GM18951 (cell line): ENCODE data around the gene SLN.

Experiments
- POLR2A ChIP-seq: IDR thresholded peaks from 4 replicates; pipeline ENCODE4 v1.6.1; 2011; ENCODE audit warnings: mild to moderate bottlenecking; ENCODE audit not compliant: insufficient read length, insufficient read depth; ENCODE audit errors: extremely low read depth
- in situ Hi-C: fragments of 300-500 bp; cut with MboI; formaldehyde crosslinking; loops from one replicate; pipeline ENCODE4 v1.12.0; 2022; ENCODE audit warnings: low sequenced_read_pairs, mixed read lengths, inconsistent platforms; ENCODE audit not compliant: unreplicated experiment

Gene SLN

DNA sequence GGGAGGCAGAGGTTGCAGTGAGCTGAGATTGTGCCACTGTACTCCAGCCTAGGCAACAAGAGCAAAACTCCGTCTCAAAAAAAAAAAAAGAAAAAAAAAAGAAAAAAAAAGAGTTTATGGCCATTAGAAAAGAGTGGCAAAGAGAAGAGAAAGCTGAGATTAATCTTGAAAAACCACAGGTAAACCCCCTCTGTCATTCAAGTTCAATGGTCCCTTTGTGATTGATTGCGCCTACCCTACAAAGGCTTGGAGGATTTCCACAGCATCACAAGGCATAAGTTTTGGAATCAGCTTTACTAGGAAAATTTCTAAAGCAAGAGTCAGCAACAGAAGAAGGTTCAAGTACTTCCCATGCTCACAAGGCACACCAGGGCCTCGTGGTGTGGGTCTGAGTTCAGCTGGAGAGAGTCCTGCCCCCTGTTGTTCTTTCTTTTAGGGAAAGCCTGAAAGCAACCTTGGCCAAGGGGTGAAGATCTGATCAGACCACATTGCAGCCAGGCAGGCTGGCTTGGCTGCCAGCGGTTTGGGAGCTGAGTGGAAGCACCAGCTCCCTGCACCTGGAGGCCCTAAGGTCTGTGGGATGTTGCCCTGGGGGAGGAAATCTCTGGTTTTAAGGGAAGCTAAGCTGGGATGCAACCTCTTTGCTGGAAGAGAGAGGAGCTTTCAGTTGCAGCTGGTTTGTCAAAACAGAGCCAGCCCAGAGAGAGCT lies 41.8 kb downstream of the SLN start:
- no peak for TF ChIP-seq POLR2A
- in situ Hi-C loops: no loop called here

DNA sequence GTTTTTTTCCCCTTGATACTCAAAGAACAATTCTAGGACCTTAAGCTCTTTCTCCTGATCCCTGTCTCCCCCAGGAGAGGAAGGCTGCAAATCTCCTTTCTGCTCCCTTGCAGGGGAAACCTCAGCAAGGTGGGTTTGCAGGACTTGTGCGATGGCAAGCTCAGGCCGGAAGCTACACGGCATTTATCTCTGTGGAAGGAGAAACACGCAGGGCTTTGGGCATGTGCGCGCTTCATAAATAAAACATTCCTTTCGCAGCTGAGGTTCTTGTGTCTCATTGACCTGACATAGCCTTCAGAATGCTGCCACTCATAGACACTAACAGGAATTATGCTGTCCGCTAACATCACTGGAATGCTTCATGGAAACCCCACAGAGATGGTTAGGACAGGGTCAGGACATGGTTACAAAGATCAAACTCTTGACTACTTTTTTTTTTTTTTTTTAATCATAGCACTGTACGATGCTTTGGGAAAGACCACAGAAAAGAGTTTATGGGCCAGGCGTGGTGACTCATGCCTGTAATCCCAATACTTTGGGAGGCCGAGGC lies 42.6 kb downstream of the SLN start:
- in situ Hi-C loops: no loop called here
- no peak for TF ChIP-seq POLR2A

DNA sequence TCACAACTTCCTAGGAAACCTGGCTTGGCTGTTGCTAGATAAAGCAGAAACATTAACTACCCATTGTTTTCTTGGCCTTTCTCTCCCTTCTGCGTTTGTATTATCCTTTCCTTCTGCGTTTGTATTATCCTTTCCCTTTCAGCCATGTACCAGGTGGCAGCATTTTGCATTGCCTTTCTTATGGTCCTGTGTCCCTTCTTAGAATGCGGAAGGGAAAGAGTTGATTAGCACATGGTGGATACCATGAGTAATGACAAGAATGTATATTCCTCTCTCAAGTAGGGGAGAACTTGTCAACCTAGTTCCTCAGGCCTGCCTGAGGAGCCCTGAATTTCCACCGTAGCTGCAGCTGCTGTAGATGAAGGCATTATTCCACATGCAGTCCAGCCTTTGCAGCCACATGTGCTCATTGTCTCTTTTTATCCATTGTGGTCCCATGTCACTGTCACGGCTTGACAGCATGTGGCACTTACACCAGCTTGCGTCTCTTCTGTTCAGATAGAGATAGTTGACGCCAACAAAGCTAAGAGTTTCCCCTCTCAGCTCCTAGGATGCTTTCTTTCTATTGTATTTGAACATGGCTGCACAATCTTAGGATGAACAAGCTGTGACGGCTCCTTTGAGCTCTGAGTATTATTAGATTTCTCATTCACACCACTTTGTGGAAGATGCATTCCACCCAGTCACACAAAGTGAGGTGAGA lies 44.8 kb downstream of the SLN start:
- TF ChIP-seq POLR2A: no peak
- in situ Hi-C loops: no loop called here

DNA sequence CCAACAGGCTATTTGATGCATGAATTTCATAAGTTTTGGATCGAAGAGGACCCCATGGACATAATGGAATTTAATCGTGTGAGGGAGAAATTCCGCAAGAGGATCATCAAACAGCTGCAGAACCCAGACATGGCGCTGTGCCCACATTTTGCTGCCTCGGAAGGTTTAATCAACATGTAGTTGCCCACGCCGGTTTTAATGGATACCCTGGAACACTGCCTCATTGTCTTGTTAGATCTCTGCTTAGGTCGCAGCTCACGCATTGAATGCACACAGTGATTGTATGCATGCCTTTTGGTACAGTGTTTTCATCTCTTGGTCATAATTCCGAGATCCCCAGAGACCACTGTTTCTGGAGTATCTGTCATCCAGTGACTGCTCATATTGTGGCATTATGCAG lies 46.8 kb downstream of the SLN start:
- in situ Hi-C loops: no loop called here
- TF ChIP-seq POLR2A: no peak

DNA sequence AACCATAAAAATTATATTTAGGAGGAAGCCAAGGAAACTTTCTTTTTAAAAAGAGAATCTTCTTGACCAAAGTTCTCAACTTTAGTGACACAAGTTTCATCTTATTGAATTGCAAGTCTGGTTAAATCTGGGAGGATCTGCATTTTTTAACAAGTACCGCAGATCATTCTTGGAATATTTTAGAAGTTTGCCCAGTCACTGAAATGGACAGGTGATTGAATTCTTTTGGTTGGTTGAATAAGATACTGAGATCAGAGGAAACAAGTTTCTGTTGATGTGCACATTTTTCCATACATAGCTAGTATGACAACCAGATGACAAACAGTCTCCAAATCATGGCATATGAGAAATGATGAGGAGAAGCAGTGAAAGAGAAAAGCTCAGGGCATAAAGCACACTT lies 50.2 kb downstream of the SLN start:
- in situ Hi-C loops: no loop called here
- no peak for TF ChIP-seq POLR2A

DNA sequence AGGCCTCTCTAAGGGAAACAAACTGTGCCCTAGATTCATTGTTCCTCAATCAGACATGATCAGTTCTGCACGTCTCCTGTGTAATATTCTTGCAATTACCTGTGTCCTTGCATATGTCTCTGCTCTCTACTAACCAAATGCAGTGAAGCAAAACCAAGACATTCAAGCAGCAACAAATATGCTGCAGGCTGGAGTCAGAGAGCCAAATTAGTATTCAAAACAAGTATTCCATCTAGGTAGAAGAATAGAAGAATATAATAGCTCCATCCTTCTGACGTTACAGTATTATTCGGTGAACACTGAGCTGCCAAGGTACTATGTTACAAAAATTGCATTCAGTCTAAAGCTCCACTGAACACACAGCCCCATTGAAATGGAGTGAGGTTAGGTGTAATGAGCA lies 51.8 kb downstream of the SLN start:
- in situ Hi-C loops: no loop called here

DNA sequence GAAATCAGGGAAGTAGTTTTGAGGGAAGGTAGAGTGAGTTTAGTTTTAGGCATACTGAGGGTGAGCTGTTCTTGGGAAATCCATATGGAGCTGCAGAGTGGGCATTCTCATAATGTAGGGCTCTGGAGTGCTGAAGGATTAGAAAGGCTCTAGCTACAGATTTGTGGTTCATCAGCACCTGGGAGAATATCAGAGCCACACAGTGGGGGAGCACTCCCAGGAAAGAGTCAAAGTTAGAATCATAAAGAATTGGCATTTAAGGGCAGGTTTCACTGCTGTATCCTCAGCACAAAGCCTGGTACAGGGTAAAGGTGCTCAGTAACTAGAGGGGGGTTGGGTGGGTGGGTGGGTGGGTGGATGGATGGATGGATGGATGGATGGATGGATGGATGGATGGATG lies 52.5 kb downstream of the SLN start:
- in situ Hi-C loops: no loop called here

More for the DNA sequence above, 51.8 kb downstream of the SLN start:
- TF ChIP-seq POLR2A: no peak

More for the DNA sequence above, 52.5 kb downstream of the SLN start:
- no peak for TF ChIP-seq POLR2A
